Large intestine (tissue), 12 donors: ENCODE data around the gene TKTL2. TPM values are rescaled to one million over a fixed set of nuclear protein-coding genes. Genes with fewer than 3 reads are reported as not detected.

Experiments
- DNase-seq, 2 donors: peaks; one replicate each; pipeline versions ENCODE4 v3.0.0 to v3.0.0-alpha.2; 2013
- H3K27ac ChIP-seq: one replicate; pipeline ENCODE4 v1.5.1; 2013; ENCODE audit warnings: low read length
- H3K27me3 ChIP-seq: 2 replicates; pipeline ENCODE4 v1.6.1; 2013; ENCODE audit warnings: low read length; ENCODE audit not compliant: control insufficient read depth, insufficient read depth
- H3K36me3 ChIP-seq: 2 replicates; pipeline ENCODE4 v1.6.1; 2013; ENCODE audit warnings: low read length; ENCODE audit not compliant: control insufficient read depth, insufficient read depth
- H3K4me1 ChIP-seq: one replicate; pipeline ENCODE4 v1.6.1; 2013; ENCODE audit warnings: low read length; ENCODE audit not compliant: control insufficient read depth, insufficient read depth
- H3K4me3 ChIP-seq: one replicate; pipeline ENCODE4 v1.5.1; 2013; ENCODE audit warnings: low read length
- H3K9me3 ChIP-seq: one replicate; pipeline ENCODE4 v1.6.1; 2013; ENCODE audit warnings: mild to moderate bottlenecking, low read depth, low read length, moderate library complexity; ENCODE audit not compliant: control insufficient read depth
- WGBS: methylation state at CpG from one replicate; pipeline ENCODE4 v1.1.5; 2013; ENCODE audit warnings: low lambda C conversion rate; ENCODE audit not compliant: insufficient coverage; 5-methylcytosine and 5-hydroxymethylcytosine counted together
- long read RNA-seq, 11 donors: transcript quantifications; one replicate each; lab custom pipeline, GENCODE V29; 2026
- polyA plus RNA-seq: library from polyadenylated mRNA; unstranded; fragments of 120-200 nt; gene quantifications from one replicate; pipeline ENCODE4 v1.2.1, GENCODE V29; 2013

The TKTL2 gene
- 0.01 TPM for polyA plus RNA-seq
- long read RNA-seq, donor 1 = 0 reads
- long read RNA-seq, donor 2 = 0 reads
- long read RNA-seq, donor 3 = 0 reads
- long read RNA-seq, donor 4 = 0 reads
- long read RNA-seq, donor 5 = 0 reads
- long read RNA-seq, donor 6 = 0 reads
- long read RNA-seq, donor 7 = 0 reads
- long read RNA-seq, donor 8 = 0 reads
- long read RNA-seq, donor 9 = 0 reads
- long read RNA-seq, donor 10, partial matches to known transcripts = 7 of 29 reads
- long read RNA-seq, donor 10, other reads (novel, unspliced or antisense) = 21 of 29 reads
- long read RNA-seq, donor 11 = 0 reads

DNA sequence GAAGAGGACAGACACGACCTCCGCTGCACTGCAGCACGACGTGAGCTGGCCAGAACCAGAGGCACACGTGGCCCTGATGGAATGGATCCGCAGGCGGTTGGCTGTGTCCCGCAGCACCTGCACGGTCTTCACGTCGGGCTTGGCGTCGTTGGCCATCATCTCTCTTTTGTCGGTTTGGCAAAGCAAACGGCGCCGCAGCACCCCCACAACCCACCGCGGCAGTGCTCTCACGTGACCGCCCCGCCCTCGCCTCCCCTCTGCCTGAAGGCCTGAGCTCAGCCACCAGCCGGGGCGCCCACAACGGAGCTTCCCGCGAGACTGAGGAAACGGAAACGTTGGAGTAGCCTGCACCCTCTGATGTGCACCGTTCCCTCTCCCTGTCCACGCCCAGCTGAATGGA lies at the start of gene TKTL2:
TSS of gene TKTL2 (minus strand) at position 179 of the 400 bp plus-strand sequence. CDS start at position 159, 20 bp downstream.
- DNase-seq = no peak
- Histone ChIP-seq H3K4me3 (no peak within 1 kb of the TSS), H3K36me3 (no peaks in the 10 kb centered on the region), H3K27me3 (peaks cover 2% of the 10 kb centered on the region), H3K4me1 (no peaks in the 10 kb centered on the region), H3K9me3 (peaks cover 5% of the 10 kb centered on the region), H3K27ac (no peak within 1 kb of the TSS)
- WGBS = 97% methylated on average over 7 of the region's 32 CpGs

GRCh38 chr4:163515198-163515597 lies 41.6 kb upstream of the TKTL2 start:
- no peak overlapping the region for H3K27ac ChIP-seq
- peaks cover 43% of the 10 kb centered on the region for H3K36me3 ChIP-seq
- no peak for DNase-seq
- H3K27me3 ChIP-seq = no peaks in the 10 kb centered on the region
- no peaks in the 10 kb centered on the region for H3K9me3 ChIP-seq
- H3K4me3 ChIP-seq = no peak overlapping the region
- WGBS = no CpG with 5 or more reads among the region's 8 CpGs
- H3K4me1 ChIP-seq = no peaks in the 10 kb centered on the region

GRCh38 chr4:163505374-163505773 lies 31.8 kb upstream of the TKTL2 start:
- no peaks in the 10 kb centered on the region for H3K9me3 ChIP-seq
- H3K4me1 ChIP-seq = peaks cover 5% of the 10 kb centered on the region
- H3K27ac ChIP-seq = no peak overlapping the region
- 100% methylated on average over 2 of the region's 3 CpGs for WGBS
- peaks cover 20% of the 10 kb centered on the region for H3K36me3 ChIP-seq
- H3K27me3 ChIP-seq = no peaks in the 10 kb centered on the region
- DNase-seq = peak in 1 of 2 donors; percentile 20
- H3K4me3 ChIP-seq = no peak overlapping the region

GRCh38 chr4:163500586-163500985 lies 27.0 kb upstream of the TKTL2 start:
- H3K27me3 ChIP-seq = no peaks in the 10 kb centered on the region
- no peaks in the 10 kb centered on the region for H3K9me3 ChIP-seq
- WGBS = no CpG with 5 or more reads among the region's 1 CpG
- H3K4me1 ChIP-seq = peaks cover 8% of the 10 kb centered on the region
- no peak for DNase-seq
- no peak overlapping the region for H3K4me3 ChIP-seq
- H3K36me3 ChIP-seq = no peaks in the 10 kb centered on the region
- H3K27ac ChIP-seq = no peak overlapping the region

DNA sequence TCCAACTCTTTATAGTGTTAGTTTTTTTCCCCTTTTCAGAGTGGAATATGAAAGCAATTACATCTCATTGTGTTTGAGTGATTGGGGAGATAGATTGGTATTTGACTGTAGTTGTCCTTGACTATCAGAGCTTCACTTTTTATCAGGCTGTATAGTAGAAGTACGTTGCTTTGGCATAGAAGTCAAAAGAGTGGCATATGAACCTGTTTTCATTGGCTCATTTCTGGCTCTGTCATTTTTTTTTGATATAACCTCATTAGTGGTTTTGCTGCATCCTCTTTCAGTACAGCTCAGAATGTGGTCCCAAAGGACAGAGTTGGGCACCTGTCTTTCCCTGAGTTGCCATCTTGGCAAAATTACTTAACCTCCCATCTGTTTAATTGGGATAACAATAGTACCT lies 22.3 kb upstream of the TKTL2 start:
- Histone ChIP-seq H3K27me3 (no peaks in the 10 kb centered on the region), H3K4me3 (peak overlapping the region; percentile 92), H3K9me3 (no peaks in the 10 kb centered on the region), H3K27ac (peak overlapping the region; percentile 91), H3K36me3 (no peaks in the 10 kb centered on the region), H3K4me1 (peaks cover 3% of the 10 kb centered on the region)
- peak in 1 of 2 donors; percentile 29 for DNase-seq
- no CpG with 5 or more reads among the region's 1 CpG for WGBS

DNA sequence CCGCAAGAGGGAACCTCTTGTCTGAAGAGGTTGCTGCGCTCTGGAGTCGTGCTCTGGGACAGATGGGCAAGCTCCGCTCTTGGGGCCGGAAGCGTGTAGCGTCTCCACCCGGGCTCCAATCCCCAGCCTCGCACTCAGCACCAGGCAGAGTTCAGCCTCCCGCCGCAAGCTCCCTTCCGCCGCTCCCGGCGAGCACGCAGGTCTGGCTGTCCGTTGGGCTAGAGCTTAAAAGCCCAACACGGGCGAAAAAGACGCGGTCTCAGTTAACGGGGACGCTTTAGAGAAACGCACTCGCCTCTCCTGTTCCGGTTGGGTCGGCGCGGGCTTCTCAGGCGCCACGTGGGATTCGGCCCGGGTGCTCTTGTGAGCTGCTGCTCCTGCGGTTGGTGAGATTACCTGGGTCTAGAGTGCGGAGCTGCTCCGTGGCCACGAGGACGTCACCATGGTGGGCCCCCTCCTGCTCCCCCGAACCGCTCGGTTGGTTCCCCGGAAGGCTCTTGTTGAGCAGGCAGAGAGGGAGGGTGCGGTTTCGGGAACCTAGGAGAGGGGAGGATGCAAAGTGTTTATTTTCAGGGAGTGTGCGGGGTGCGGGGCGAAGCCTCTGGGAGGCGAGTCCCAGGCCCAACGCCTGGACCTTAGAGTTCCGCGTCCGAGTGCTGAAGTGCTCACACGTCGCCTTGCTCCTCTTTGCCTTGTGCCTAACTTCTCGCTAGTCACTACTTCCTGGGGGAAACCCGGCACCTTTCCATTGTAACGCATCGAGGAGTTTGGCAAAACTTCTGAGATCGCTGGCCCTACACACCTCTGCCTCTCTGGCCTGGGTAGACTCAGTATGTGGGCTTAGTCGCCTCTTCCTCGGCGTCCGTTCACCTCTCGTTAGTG lies 21.0 kb upstream of the TKTL2 start, which contains the start of gene TMA16:
TSS of gene TMA16 (plus strand) at position 331 of the 882 bp plus-strand sequence. CDS start at position 443, 112 bp downstream.
- peak within 1 kb of the TSS; percentile 91 for H3K27ac ChIP-seq
- no peaks in the 10 kb centered on the region for H3K36me3 ChIP-seq
- no CpG with 5 or more reads among the region's 64 CpGs for WGBS
- H3K9me3 ChIP-seq = no peaks in the 10 kb centered on the region
- H3K27me3 ChIP-seq = no peaks in the 10 kb centered on the region
- peaks cover 3% of the 10 kb centered on the region for H3K4me1 ChIP-seq
- peak; percentile 83 to 93 for DNase-seq
- H3K4me3 ChIP-seq = peak within 1 kb of the TSS; percentile 92

- H3K27ac ChIP-seq = peak overlapping the region; percentile 91
- H3K36me3 ChIP-seq = no peaks in the 10 kb centered on the region
- no peaks in the 10 kb centered on the region for H3K27me3 ChIP-seq
- H3K4me1 ChIP-seq = peaks cover 3% of the 10 kb centered on the region
- no peak for DNase-seq
- H3K9me3 ChIP-seq = no peaks in the 10 kb centered on the region
- WGBS = 60% methylated on average over 2 of the region's 28 CpGs
- H3K4me3 ChIP-seq = peak overlapping the region; percentile 92
Measured at GRCh38 chr4:163493643-163494359, 20.2 kb upstream of the TKTL2 start.

- Histone ChIP-seq H3K9me3 (no peaks in the 10 kb centered on the region), H3K36me3 (no peaks in the 10 kb centered on the region), H3K4me3 (no peak overlapping the region), H3K4me1 (peaks cover 3% of the 10 kb centered on the region), H3K27ac (no peak overlapping the region), H3K27me3 (no peaks in the 10 kb centered on the region)
- WGBS = 90% methylated on average over 2 of the region's 6 CpGs
- DNase-seq = no peak
Measured at GRCh38 chr4:163492951-163493504, 19.5 kb upstream of the TKTL2 start.

DNA sequence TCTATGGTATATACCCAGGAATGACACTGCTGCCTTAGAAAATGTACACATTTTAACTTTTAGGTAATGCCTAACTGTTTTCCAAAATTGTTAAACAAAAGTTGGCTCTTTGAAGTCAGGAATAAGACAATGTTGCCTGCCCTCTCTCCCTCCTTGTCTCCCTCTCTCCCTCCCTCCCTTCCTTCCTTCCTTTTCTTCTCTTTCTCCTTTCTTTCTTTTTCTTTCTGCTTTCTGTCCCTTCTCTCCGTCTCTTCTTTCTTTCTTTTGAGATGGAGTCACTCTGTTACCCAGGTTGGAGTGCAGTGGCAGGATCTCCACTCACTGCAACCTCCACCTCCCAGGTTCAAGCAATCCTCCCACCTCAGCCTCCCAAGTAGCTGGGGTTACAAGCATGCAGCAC lies 16.4 kb upstream of the TKTL2 start:
- DNase-seq = no peak
- WGBS = 67% methylated on average over 1 of the region's 1 CpG

GRCh38 chr4:163486321-163486720 lies 12.8 kb upstream of the TKTL2 start:
- Histone ChIP-seq H3K4me1 (no peaks in the 10 kb centered on the region), H3K9me3 (no peaks in the 10 kb centered on the region)
- WGBS = no CpG with 5 or more reads among the region's 1 CpG

More for the DNA sequence above, 16.4 kb upstream of the TKTL2 start:
- no peaks in the 10 kb centered on the region for H3K4me1 ChIP-seq
- H3K36me3 ChIP-seq = no peaks in the 10 kb centered on the region
- H3K4me3 ChIP-seq = no peak overlapping the region
- H3K27me3 ChIP-seq = no peaks in the 10 kb centered on the region
- H3K9me3 ChIP-seq = no peaks in the 10 kb centered on the region
- no peak overlapping the region for H3K27ac ChIP-seq

More at GRCh38 chr4:163486321-163486720, 12.8 kb upstream of the TKTL2 start:
- Histone ChIP-seq H3K36me3 (no peaks in the 10 kb centered on the region), H3K27ac (no peak overlapping the region), H3K4me3 (no peak overlapping the region), H3K27me3 (no peaks in the 10 kb centered on the region)
- no peak for DNase-seq
